Naive thymus-derived CD4-positive, alpha-beta T cell (primary cell): ENCODE results near the gene MAP3K4. TPM values are rescaled to one million over a fixed set of nuclear protein-coding genes. Genes with fewer than 3 reads are reported as not detected.

Experiments
- ATAC-seq: fragments of 150-1000 bp; cut with Tn5 transposase; 2 replicates; pipeline ENCODE4 v1.10.0; 2021; ENCODE audit warnings: mild to moderate bottlenecking, moderate library complexity
- CTCF ChIA-PET: fragments of 350-600 bp; sonication (Branson Sonifier 250); formaldehyde crosslinking; loops from one replicate; lab custom pipeline; 2021; ENCODE audit warnings: antibody characterized with exemption; lab: Charles Lee
- POLR2A ChIA-PET: fragments of 350-600 bp; sonication (Branson Sonifier 250); formaldehyde crosslinking; loops from one replicate; lab custom pipeline; 2021; ENCODE audit warnings: antibody characterized with exemption, inconsistent platforms; lab: Charles Lee
- DNase-seq, 9 donors: peaks; one replicate each; pipeline versions ENCODE4 v3.0.0 to v3.0.0-alpha.2; 2020 to 2022; ENCODE audit warnings: mixed read lengths in 1 of 9
- H3K27ac ChIP-seq: one replicate; pipeline ENCODE4 v1.7.0; 2013; ENCODE audit warnings: mild to moderate bottlenecking, low read depth, low read length, moderate library complexity
- H3K27me3 ChIP-seq, 2 donors: one replicate each; pipeline ENCODE4 v1.7.0; 2013; ENCODE audit warnings: low read length in 2 of 2, mild to moderate bottlenecking in 2 of 2, moderate library complexity in 2 of 2; ENCODE audit not compliant: control insufficient read depth in 2 of 2, insufficient read depth in 2 of 2
- H3K36me3 ChIP-seq, 3 experiments: 1 replicate in 2 of 3; 2 replicates in 1 of 3; pipeline ENCODE4 v1.7.0; 2013; ENCODE audit warnings: low read length in 3 of 3, mild to moderate bottlenecking in 3 of 3, moderate library complexity in 1 of 3; ENCODE audit not compliant: insufficient read depth in 3 of 3, control insufficient read depth in 2 of 3
- H3K4me1 ChIP-seq, 2 donors: one replicate each; pipeline ENCODE4 v1.7.0; 2013; ENCODE audit warnings: low read length in 2 of 2, mild to moderate bottlenecking in 2 of 2, moderate library complexity in 1 of 2; ENCODE audit not compliant: control insufficient read depth in 2 of 2, insufficient read depth in 2 of 2
- H3K4me3 ChIP-seq: 2 replicates; pipeline ENCODE4 v1.7.0; 2013; ENCODE audit warnings: mild to moderate bottlenecking, low read length
- H3K9me3 ChIP-seq, 3 experiments: 1 replicate in 2 of 3; 2 replicates in 1 of 3; pipeline ENCODE4 v1.7.0; 2013; ENCODE audit warnings: low read length in 3 of 3; ENCODE audit not compliant: control insufficient read depth in 2 of 3
- H3K27ac Mint-ChIP-seq, 9 donors: one replicate each; pipeline ENCODE4 v1.8.0; 2020 to 2022; ENCODE audit warnings: mixed read lengths in 9 of 9, mild to moderate bottlenecking in 8 of 9, moderate library complexity in 5 of 9, inconsistent platforms in 2 of 9
- H3K27me3 Mint-ChIP-seq, 5 donors: one replicate each; pipeline ENCODE4 v1.8.0; 2021 to 2022; ENCODE audit warnings: mixed read lengths in 5 of 5, mild to moderate bottlenecking in 1 of 5
- H3K36me3 Mint-ChIP-seq, 5 donors: one replicate each; pipeline ENCODE4 v1.8.0; 2020 to 2022; ENCODE audit warnings: mixed read lengths in 5 of 5, mild to moderate bottlenecking in 3 of 5, inconsistent platforms in 1 of 5
- H3K4me1 Mint-ChIP-seq, 7 donors: one replicate each; pipeline ENCODE4 v1.8.0; 2020 to 2022; ENCODE audit warnings: mixed read lengths in 7 of 7, mild to moderate bottlenecking in 3 of 7, inconsistent platforms in 1 of 7
- H3K4me3 Mint-ChIP-seq, 10 donors: one replicate each; pipeline ENCODE4 v1.8.0; 2020 to 2022; ENCODE audit warnings: mild to moderate bottlenecking in 10 of 10, mixed read lengths in 10 of 10, moderate library complexity in 6 of 10, inconsistent platforms in 2 of 10
- H3K9me3 Mint-ChIP-seq, 11 donors: one replicate each; pipeline ENCODE4 v1.8.0; 2020 to 2022; ENCODE audit warnings: mixed read lengths in 11 of 11, mild to moderate bottlenecking in 4 of 11, inconsistent platforms in 1 of 11, moderate library complexity in 1 of 11
- intact Hi-C, 2 donors: fragments of 100-400 bp; cut with micrococcal nuclease; formaldehyde crosslinking; loops; one replicate each; pipeline ENCODE4 v1.15.1; 2023
- polyA plus RNA-seq, 2 donors: library from polyadenylated mRNA; unstranded; fragments of 300-500 nt; fragmentation: Illumina TruSeq; gene quantifications; one replicate each; pipeline ENCODE4 v1.2.3, GENCODE V29; 2021
- total RNA-seq, 6 experiments: library from RNA in 5 of 6; stranded (reverse) in 5 of 6; gene quantifications; 1 replicate in 5 of 6; 2 replicates in 1 of 6; pipeline ENCODE4 v1.2.3 and lab custom pipeline; 2021 to 2026

Gene MAP3K4
- total and polyA plus RNA-seq, 7 experiments from 2014 or later: 4.5 to 81.2 (median 55.4) TPM

DNA sequence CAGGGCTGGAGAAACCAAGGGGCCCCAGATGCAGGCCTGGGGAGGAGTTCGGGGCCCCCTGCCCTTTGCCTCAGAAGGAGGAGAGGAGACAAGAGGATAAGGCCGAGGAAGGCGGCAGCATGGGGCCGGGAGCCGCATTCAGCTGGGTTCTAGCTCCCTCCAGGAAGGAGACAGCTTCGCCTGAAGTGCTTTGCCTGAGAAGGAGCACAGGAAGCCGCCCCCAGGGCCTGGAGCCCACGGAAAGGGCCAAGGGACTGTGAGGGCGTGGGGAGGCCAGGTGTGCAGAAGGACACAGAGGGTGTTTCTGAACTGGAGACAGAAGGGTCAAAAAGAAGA, 160.9 kb downstream of the MAP3K4 start:
- CTCF ChIA-PET: interaction anchor here (1.2 kb wide), 1 partner anchor 221 kb away, joined by 3 read pairs; no protein-coding TSS in a partner anchor
- no peaks in the 10 kb centered on the region for H3K27me3 Mint-ChIP-seq

DNA sequence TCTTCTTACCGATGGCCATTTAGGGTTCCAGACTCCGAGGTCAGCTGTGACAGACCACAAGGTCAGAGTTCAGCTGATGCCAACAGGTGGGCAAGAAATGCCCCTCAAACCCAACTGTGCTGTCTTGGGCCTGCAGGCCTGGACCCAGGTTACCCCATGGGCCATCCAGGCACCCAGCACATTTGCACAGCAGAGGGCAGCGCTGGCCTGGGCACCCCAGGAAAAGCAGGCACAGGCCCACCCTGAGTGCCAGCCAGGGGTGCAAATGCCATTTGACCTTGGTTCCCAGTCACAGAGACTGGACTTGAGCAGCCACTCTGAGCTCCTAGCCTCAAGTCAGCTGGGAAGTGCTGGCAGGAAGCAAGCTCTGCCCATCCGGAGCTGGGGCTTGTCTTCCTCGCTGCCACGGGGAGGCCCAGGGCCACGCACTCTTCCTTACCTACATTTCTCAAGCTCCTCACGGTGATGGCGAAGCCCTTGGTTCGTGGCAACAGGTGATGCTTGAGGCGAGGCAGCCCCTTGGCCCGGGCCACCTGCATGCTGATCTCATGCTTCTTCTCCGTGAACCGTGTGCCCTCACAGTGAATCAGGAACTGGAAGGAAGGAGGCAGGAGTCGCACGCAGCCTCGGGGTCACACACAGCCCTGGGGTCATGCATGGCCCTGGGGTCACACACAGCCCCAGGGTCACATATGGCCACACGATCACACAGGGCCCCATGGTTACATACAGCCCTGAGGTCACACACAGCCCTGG, 161.5 kb downstream of the MAP3K4 start:
- Histone ChIP-seq H3K4me1 (no peaks in the 10 kb centered on the region), H3K9me3 (no peaks in the 10 kb centered on the region), H3K36me3 (no peaks in the 10 kb centered on the region), H3K27me3 (no peaks in the 10 kb centered on the region), H3K4me3 (no peak overlapping the region), H3K27ac (no peak overlapping the region)
- Mint-ChIP-seq H3K36me3 (peaks cover 0 to 15% (median 8%) of the 10 kb centered on the region in 5 donors), H3K27ac (no peak overlapping the region), H3K4me1 (no peaks in the 10 kb centered on the region), H3K4me3 (no peak overlapping the region), H3K27me3 (no peaks in the 10 kb centered on the region), H3K9me3 (peaks cover 0 to 14% (median 3%) of the 10 kb centered on the region in 11 donors)
- ChIA-PET CTCF (interaction anchor here (1.2 kb wide), 1 partner anchor 220 kb away, joined by 3 read pairs; no protein-coding TSS in a partner anchor), POLR2A (interaction anchor here (0.7 kb wide), 1 partner anchor 118 kb away, joined by 3 read pairs; no protein-coding TSS in a partner anchor)
- no peak for DNase-seq
- peak; percentile 38 for ATAC-seq
- intact Hi-C loops: loop anchor here in 1 of 2 donors (1.0 kb wide), 1 partner anchor 218 kb away; no protein-coding TSS in a partner anchor

More for the DNA sequence above, 160.9 kb downstream of the MAP3K4 start:
- DNase-seq (no peak), ATAC-seq (no peak)
- Mint-ChIP-seq H3K36me3 (peaks cover 0 to 14% (median 2%) of the 10 kb centered on the region in 5 donors), H3K4me3 (no peak overlapping the region), H3K4me1 (no peaks in the 10 kb centered on the region), H3K27ac (no peak overlapping the region), H3K9me3 (peaks cover 0 to 8% (median 3%) of the 10 kb centered on the region in 11 donors)
- no peaks in the 10 kb centered on the region for H3K4me1 ChIP-seq
- intact Hi-C loops: no loop called here
- H3K4me3 ChIP-seq: no peak overlapping the region
- POLR2A ChIA-PET: no interaction called here
- H3K9me3 ChIP-seq: no peaks in the 10 kb centered on the region
- H3K27ac ChIP-seq: no peak overlapping the region
- H3K36me3 ChIP-seq: no peaks in the 10 kb centered on the region
- H3K27me3 ChIP-seq: no peaks in the 10 kb centered on the region

DNA sequence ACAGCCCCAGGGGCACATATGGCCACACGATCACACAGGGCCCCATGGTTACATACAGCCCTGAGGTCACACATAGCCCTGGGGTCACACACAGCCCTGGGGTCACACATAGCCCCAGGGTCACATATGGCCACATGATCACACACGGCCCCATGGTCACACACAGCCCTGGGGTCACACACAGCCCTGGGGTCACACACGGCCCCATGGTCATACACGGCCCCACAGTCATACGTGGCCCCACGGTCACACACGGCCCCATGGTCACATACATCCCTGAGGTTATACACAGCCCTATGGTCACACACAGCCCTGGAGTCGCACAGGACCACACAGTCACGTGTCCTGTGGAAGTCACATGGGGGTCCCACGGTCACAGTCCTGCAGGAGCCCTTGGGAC, 162.2 kb downstream of the MAP3K4 start:
- no peaks in the 10 kb centered on the region for H3K36me3 ChIP-seq
- intact Hi-C loops: loop anchor here in 1 of 2 donors (1.0 kb wide), 1 partner anchor 218 kb away; no protein-coding TSS in a partner anchor
- ChIA-PET POLR2A (no interaction called here), CTCF (interaction anchor here (1.2 kb wide), 1 partner anchor 220 kb away, joined by 3 read pairs; no protein-coding TSS in a partner anchor)
- Mint-ChIP-seq H3K4me3 (no peak overlapping the region), H3K27me3 (no peaks in the 10 kb centered on the region), H3K4me1 (no peaks in the 10 kb centered on the region), H3K36me3 (peaks cover 0 to 17% (median 11%) of the 10 kb centered on the region in 5 donors), H3K9me3 (peaks cover 0 to 17% (median 5%) of the 10 kb centered on the region in 11 donors), H3K27ac (no peak overlapping the region)
- H3K27ac ChIP-seq: no peak overlapping the region
- DNase-seq (no peak), ATAC-seq (no peak)
- H3K4me1 ChIP-seq: no peaks in the 10 kb centered on the region
- no peak overlapping the region for H3K4me3 ChIP-seq
- H3K27me3 ChIP-seq: no peaks in the 10 kb centered on the region
- no peaks in the 10 kb centered on the region for H3K9me3 ChIP-seq

DNA sequence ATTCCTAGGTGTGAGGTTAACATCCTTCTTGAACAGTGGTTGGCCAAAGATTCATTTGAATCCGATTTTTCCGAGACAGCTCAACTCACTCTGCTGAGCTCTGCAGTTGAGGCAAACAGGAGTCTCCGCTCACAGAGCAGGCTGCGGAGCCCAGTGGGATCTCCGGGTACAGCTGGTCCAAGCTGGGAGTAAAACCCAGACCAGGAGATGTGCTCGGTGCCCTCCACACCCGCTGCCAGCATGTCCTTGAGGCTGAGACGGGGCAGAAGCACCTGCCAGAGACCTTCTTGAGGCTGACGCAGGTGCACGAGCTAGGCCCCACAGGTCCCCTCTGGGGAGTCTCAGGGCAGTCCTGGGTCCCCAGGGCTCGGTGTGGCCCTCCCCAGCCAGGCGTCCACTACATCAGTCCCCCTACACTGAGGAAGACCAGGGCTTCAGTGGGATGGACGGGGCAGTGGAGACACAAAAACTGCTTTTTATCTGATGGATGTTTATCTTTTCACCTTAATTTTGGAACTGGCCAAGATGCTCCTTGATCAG, 163.3 kb downstream of the MAP3K4 start:
- no peaks in the 10 kb centered on the region for H3K4me1 Mint-ChIP-seq
- H3K27ac Mint-ChIP-seq: no peak overlapping the region
- no peaks in the 10 kb centered on the region for H3K36me3 ChIP-seq
- H3K27me3 Mint-ChIP-seq: no peaks in the 10 kb centered on the region
- H3K4me3 ChIP-seq: no peak overlapping the region
- CTCF ChIA-PET: no interaction called here
- no peak overlapping the region for H3K4me3 Mint-ChIP-seq
- H3K9me3 ChIP-seq: no peaks in the 10 kb centered on the region
- peaks cover 0 to 17% (median 5%) of the 10 kb centered on the region in 11 donors for H3K9me3 Mint-ChIP-seq
- H3K27ac ChIP-seq: no peak overlapping the region
- peaks cover 0 to 20% (median 15%) of the 10 kb centered on the region in 5 donors for H3K36me3 Mint-ChIP-seq
- POLR2A ChIA-PET: no interaction called here
- no peaks in the 10 kb centered on the region for H3K27me3 ChIP-seq
- intact Hi-C loops: no loop called here
- no peaks in the 10 kb centered on the region for H3K4me1 ChIP-seq
- ATAC-seq (no peak), DNase-seq (no peak)

DNA sequence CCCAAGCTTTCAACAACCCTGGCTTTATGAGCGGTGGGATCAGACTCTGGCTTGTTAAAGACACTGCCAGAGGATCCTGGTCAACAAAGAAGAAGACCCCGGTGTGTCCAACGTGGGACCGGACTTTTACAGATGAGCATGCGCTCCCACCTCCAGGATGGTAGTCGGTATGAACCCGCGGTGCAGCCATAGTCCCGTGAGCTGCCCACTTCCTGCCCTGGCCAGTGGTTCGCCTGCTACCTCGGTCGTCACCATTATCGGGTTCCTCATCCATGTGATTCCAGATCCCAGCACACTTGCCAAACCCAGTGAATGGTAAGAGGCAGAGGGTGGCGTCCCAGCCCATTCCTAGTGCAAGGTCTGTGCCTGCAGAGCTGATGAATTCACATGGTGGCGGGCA, 169.6 kb downstream of the MAP3K4 start:
- POLR2A ChIA-PET: no interaction called here
- H3K36me3 ChIP-seq: peaks cover 0 to 10% (median 0%) of the 10 kb centered on the region in 3 experiments
- no peaks in the 10 kb centered on the region for H3K4me1 ChIP-seq
- H3K9me3 ChIP-seq: no peaks in the 10 kb centered on the region
- intact Hi-C loops: no loop called here
- DNase-seq (no peak), ATAC-seq (no peak)
- H3K4me3 ChIP-seq: no peak overlapping the region
- H3K9me3 Mint-ChIP-seq: peaks cover 0 to 17% (median 5%) of the 10 kb centered on the region in 11 donors
- no peaks in the 10 kb centered on the region for H3K27me3 Mint-ChIP-seq
- no peak overlapping the region for H3K27ac ChIP-seq
- no peaks in the 10 kb centered on the region for H3K4me1 Mint-ChIP-seq
- no peaks in the 10 kb centered on the region for H3K27me3 ChIP-seq
- CTCF ChIA-PET: no interaction called here
- peaks cover 9 to 49% (median 18%) of the 10 kb centered on the region in 5 donors for H3K36me3 Mint-ChIP-seq
- no peak overlapping the region for H3K4me3 Mint-ChIP-seq
- no peak overlapping the region for H3K27ac Mint-ChIP-seq

DNA sequence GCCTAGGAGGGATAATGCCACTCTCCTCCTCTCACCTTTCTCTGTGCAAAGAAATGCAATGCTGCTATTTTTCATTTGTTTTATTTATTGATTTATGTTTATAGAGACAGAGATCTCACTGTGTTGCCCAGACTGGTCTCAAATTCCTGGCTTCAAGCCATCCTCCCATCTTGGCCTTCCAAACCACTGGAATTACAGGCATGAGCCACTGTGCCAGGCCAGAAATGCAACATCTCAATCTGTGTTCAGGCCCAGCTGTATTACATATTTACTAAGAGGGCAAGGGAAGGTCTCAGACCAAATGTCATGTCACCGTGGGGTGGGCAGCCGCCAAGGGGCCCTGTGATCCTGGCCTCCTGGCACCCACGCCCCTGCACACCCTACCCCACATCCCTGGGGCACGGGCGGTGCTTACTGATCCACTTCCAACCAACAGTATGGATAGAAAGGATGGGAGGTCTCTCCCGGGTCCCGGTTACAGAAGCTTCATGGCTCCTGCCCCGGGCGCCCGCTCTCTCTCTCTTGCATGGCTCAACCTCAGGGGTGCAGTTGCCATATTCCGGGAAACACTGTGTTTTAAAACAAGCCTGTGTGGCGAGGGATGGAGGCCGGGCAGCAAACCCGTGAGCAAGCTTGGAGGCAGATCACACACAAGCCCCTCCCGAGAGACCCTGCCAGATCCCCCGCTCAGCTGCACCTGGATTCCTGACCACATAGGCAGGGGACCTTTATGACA, 170.5 kb downstream of the MAP3K4 start:
- Histone ChIP-seq H3K27me3 (no peaks in the 10 kb centered on the region), H3K4me3 (no peak overlapping the region), H3K4me1 (no peaks in the 10 kb centered on the region), H3K27ac (no peak overlapping the region), H3K9me3 (no peaks in the 10 kb centered on the region), H3K36me3 (peaks cover 0 to 10% (median 0%) of the 10 kb centered on the region in 3 experiments)
- H3K4me3 Mint-ChIP-seq: no peak overlapping the region
- POLR2A ChIA-PET: no interaction called here
- no peaks in the 10 kb centered on the region for H3K4me1 Mint-ChIP-seq
- H3K36me3 Mint-ChIP-seq: peaks cover 9 to 53% (median 16%) of the 10 kb centered on the region in 5 donors
- H3K27ac Mint-ChIP-seq: no peak overlapping the region
- intact Hi-C loops: no loop called here
- CTCF ChIA-PET: interaction anchor here (0.7 kb wide), 1 partner anchor 33 kb away, joined by 3 read pairs; no protein-coding TSS in a partner anchor
- H3K9me3 Mint-ChIP-seq: peaks cover 0 to 13% (median 5%) of the 10 kb centered on the region in 11 donors
- no peaks in the 10 kb centered on the region for H3K27me3 Mint-ChIP-seq
- ATAC-seq: no peak
- no peak for DNase-seq
